Measurements from ENCODE around the gene HS6ST2. TPM values are rescaled to one million over a fixed set of nuclear protein-coding genes. Genes with fewer than 3 reads are reported as not detected.

HS6ST2 gene
- total RNA-seq, 1 experiment from 2014 or later: 13.4 TPM

- BruUV-seq (replicated peaks): no TSS peak
- no peaks in the 10 kb centered on the region for H3K4me1 ChIP-seq (replicated peaks; ENCODE audit: insufficient read depth)
- H3K27ac ChIP-seq: no peak overlapping the region
- POLR2A ChIA-PET (ENCODE audit: unreplicated experiment): no interaction called here
- no peaks in the 10 kb centered on the region for H3K9me2 ChIP-seq (ENCODE audit: insufficient read depth)
- intact Hi-C loops (cut with micrococcal nuclease; ENCODE audit: unreplicated experiment): no loop called here
- DNase-seq: no peak
- TF ChIP-seq EZH2 (IDR thresholded peaks at IDR 0.05; ENCODE audit: low read depth): no peak
- no peak for TF ChIP-seq CTCF (conservative IDR thresholded peaks at IDR 0.05)
- no peaks in the 10 kb centered on the region for H3K79me2 ChIP-seq (ENCODE audit: low read depth)
- H3K4me2 ChIP-seq: no peak overlapping the region
- no peaks in the 10 kb centered on the region for H3F3A ChIP-seq (ENCODE audit: insufficient read depth, low read depth)
- H3K27me3 ChIP-seq (ENCODE audit: insufficient read depth, low read depth): no peaks in the 10 kb centered on the region
- no peak overlapping the region for H2AFZ ChIP-seq
- H4K20me1 ChIP-seq (ENCODE audit: insufficient read depth): no peaks in the 10 kb centered on the region
- CTCF ChIA-PET: no interaction called here
- H3K36me3 ChIP-seq (ENCODE audit: low read depth): no peaks in the 10 kb centered on the region
- H3K4me3 ChIP-seq: no peak overlapping the region
- no peaks in the 10 kb centered on the region for H3K9me3 ChIP-seq (ENCODE audit: insufficient read depth, low read depth)
Measured at GRCh38 chrX:132821974-132822633, 136.3 kb downstream of the HS6ST2 start.

GRCh38 chrX:132820675-132821074 lies 137.8 kb downstream of the HS6ST2 start:
- TF ChIP-seq CTCF (conservative IDR thresholded peaks at IDR 0.05): no peak
- no peak for TF ChIP-seq EZH2 (IDR thresholded peaks at IDR 0.05; ENCODE audit: low read depth)
- DNase-seq: no peak
- Histone ChIP-seq H3K4me1 (replicated peaks; ENCODE audit: insufficient read depth) (no peaks in the 10 kb centered on the region), H3K9me2 (ENCODE audit: insufficient read depth) (no peaks in the 10 kb centered on the region), H3K36me3 (ENCODE audit: low read depth) (no peaks in the 10 kb centered on the region), H3K79me2 (ENCODE audit: low read depth) (no peaks in the 10 kb centered on the region), H2AFZ (no peak overlapping the region), H3K9me3 (ENCODE audit: insufficient read depth, low read depth) (no peaks in the 10 kb centered on the region), H3K4me3 (no peak overlapping the region), H4K20me1 (ENCODE audit: insufficient read depth) (no peaks in the 10 kb centered on the region), H3K4me2 (no peak overlapping the region), H3F3A (ENCODE audit: insufficient read depth, low read depth) (no peaks in the 10 kb centered on the region), H3K27me3 (ENCODE audit: insufficient read depth, low read depth) (no peaks in the 10 kb centered on the region), H3K27ac (no peak overlapping the region)
- ChIA-PET CTCF (no interaction called here), POLR2A (ENCODE audit: unreplicated experiment) (no interaction called here)
- intact Hi-C loops (cut with micrococcal nuclease; ENCODE audit: unreplicated experiment): no loop called here
- BruUV-seq (replicated peaks): no TSS peak

- POLR2A ChIA-PET (ENCODE audit: unreplicated experiment): no interaction called here
Measured at GRCh38 chrX:132819711-132820264, 138.6 kb downstream of the HS6ST2 start.

More at GRCh38 chrX:132819711-132820264, 138.6 kb downstream of the HS6ST2 start:
- no peaks in the 10 kb centered on the region for H3F3A ChIP-seq (ENCODE audit: insufficient read depth, low read depth)
- no peaks in the 10 kb centered on the region for H3K9me3 ChIP-seq (ENCODE audit: insufficient read depth, low read depth)
- TF ChIP-seq CTCF (conservative IDR thresholded peaks at IDR 0.05): no peak
- TF ChIP-seq EZH2 (IDR thresholded peaks at IDR 0.05; ENCODE audit: low read depth): no peak
- BruUV-seq (replicated peaks): no TSS peak
- H3K36me3 ChIP-seq (ENCODE audit: low read depth): no peaks in the 10 kb centered on the region
- no peaks in the 10 kb centered on the region for H3K9me2 ChIP-seq (ENCODE audit: insufficient read depth)
- H3K79me2 ChIP-seq (ENCODE audit: low read depth): no peaks in the 10 kb centered on the region
- no peaks in the 10 kb centered on the region for H4K20me1 ChIP-seq (ENCODE audit: insufficient read depth)
- no peak overlapping the region for H3K27ac ChIP-seq
- no peak overlapping the region for H3K4me2 ChIP-seq
- no peak for DNase-seq
- no peaks in the 10 kb centered on the region for H3K4me1 ChIP-seq (replicated peaks; ENCODE audit: insufficient read depth)
- CTCF ChIA-PET: no interaction called here
- H3K4me3 ChIP-seq: no peak overlapping the region
- no peak overlapping the region for H2AFZ ChIP-seq
- no peaks in the 10 kb centered on the region for H3K27me3 ChIP-seq (ENCODE audit: insufficient read depth, low read depth)
- intact Hi-C loops (cut with micrococcal nuclease; ENCODE audit: unreplicated experiment): no loop called here

Data from PC-9 (cell line).